Measurements from ENCODE around the gene SRPK1.
"Not testable (repeated sequence)": the region's sequence is repeated elsewhere in the genome, so short reads cannot be mapped to it uniquely, and the experiment has no call there.

Gene SRPK1

DNA sequence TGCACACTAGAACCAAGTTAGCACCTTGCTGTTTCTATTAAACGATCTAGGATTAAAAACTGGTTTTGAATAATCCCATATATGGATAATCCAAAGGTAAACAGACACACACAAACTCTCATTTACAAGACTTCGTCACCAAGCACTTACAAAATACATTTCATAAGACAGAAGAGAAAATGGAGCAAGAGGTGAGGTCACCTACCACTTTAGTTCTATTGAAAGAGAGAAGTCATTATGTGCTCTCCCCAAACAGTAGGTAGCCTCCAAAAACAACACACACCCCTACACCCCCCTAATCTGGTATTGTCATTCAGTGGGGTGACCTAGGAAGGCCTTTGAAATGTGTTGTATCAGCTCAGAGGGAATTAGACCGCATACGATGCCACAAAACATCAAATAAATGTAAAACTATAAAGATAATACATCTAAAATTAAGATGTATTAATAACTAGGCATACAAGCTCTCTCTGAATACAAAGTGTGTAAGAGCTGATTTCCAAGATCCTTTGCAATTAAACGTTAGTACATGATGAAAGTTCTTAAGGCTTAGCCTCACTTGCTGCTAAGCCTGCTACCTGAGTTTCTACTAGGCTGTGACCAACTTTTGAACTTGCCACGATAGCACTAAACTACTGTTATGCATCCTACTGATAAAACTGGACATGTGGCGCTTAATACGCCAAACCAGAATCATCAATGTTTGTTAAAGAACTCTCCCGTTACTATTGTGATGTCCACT lies 1.6 kb downstream of the SRPK1 start:
- Histone ChIP-seq H3K27ac (ENCODE audit: low read depth, low read length) (no peak overlapping the region), H3K14ac (ENCODE audit: low read length) (no peak overlapping the region), H4K12ac (ENCODE audit: low read depth, low read length) (no peak overlapping the region), H2AFZ (ENCODE audit: insufficient read depth, low read length, poor library complexity) (no peak overlapping the region), H3K9me3 (ENCODE audit: insufficient read depth, low read depth, low read length) (no peaks in the 10 kb centered on the region), H4K8ac (ENCODE audit: low read depth, low read length) (no peak overlapping the region), H2BK12ac (ENCODE audit: low read length) (no peak overlapping the region), H3K4ac (ENCODE audit: low read depth, low read length) (peak overlapping the region; percentile 68), H3K9ac (ENCODE audit: low read length) (no peak overlapping the region), H3K4me1 (ENCODE audit: control insufficient read depth in 1 of 2, insufficient read depth in 2 of 2, low read length in 2 of 2) (no peaks in the 10 kb centered on the region), H4K91ac (ENCODE audit: low read depth, low read length) (no peak overlapping the region), H3K79me1 (ENCODE audit: low read length) (peaks cover 3% of the 10 kb centered on the region), H3K4me3 (ENCODE audit: low read depth, low read length) (peak overlapping the region; percentile 79), H3K23ac (ENCODE audit: low read length) (no peak overlapping the region), H2BK5ac (ENCODE audit: low read depth, low read length, poor library complexity) (no peak overlapping the region), H3K27me3 (ENCODE audit: insufficient read depth, low read length) (no peaks in the 10 kb centered on the region), H3K36me3 (ENCODE audit: control insufficient read depth in 1 of 2, insufficient read depth in 2 of 2, low read length in 2 of 2) (peaks cover 7 to 9% of the 10 kb centered on the region in 2 experiments), H3K79me2 (ENCODE audit: control insufficient read depth, insufficient read depth, low read length, poor library complexity) (peaks cover 10% of the 10 kb centered on the region), H3K18ac (ENCODE audit: low read length) (no peak overlapping the region), H2AK5ac (ENCODE audit: low read length) (no peak overlapping the region), H3K4me2 (ENCODE audit: low read length) (peak overlapping the region; percentile 67), H2BK120ac (ENCODE audit: insufficient read depth, low read length, poor library complexity) (no peak overlapping the region)
- WGBS (ENCODE audit: extremely low coverage, insufficient coverage, insufficient read length): no CpG with 5 or more reads among the region's 9 CpGs
- DNase-seq: peak in 1 of 2 donors; percentile 48

DNA sequence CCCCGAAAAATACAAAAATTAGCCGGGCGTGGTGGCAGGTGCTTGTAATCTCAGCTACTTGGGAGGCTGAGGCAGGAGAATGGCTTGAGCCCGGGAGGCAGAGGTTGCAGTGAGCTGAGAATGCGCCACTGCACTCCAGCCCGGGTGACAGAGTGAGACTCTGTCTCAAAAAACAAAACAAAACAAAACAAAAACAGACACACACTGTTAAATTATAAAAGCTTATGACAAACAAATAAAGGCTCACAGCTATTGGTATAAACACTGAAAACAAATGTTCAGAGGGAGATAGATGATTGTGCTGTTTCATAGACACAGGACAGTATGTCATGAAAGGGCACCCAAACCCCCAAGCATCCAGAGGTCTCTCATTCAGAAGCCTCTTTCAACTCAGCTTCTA lies 4.0 kb downstream of the SRPK1 start:
- not testable (repeated sequence) for H2BK120ac ChIP-seq (ENCODE audit: insufficient read depth, low read length, poor library complexity); H2BK5ac ChIP-seq (ENCODE audit: low read depth, low read length, poor library complexity); H3K4me2 ChIP-seq (ENCODE audit: low read length); H3K4me3 ChIP-seq (ENCODE audit: low read depth, low read length); H2BK12ac ChIP-seq (ENCODE audit: low read length); DNase-seq; H4K91ac ChIP-seq (ENCODE audit: low read depth, low read length); H3K14ac ChIP-seq (ENCODE audit: low read length); H3K27ac ChIP-seq (ENCODE audit: low read depth, low read length); H4K12ac ChIP-seq (ENCODE audit: low read depth, low read length); H3K79me1 ChIP-seq (ENCODE audit: low read length); H3K4me1 ChIP-seq (ENCODE audit: control insufficient read depth in 1 of 2, insufficient read depth in 2 of 2, low read length in 2 of 2); H2AFZ ChIP-seq (ENCODE audit: insufficient read depth, low read length, poor library complexity); H3K27me3 ChIP-seq (ENCODE audit: insufficient read depth, low read length); H3K9ac ChIP-seq (ENCODE audit: low read length); H3K9me3 ChIP-seq (ENCODE audit: insufficient read depth, low read depth, low read length); H2AK5ac ChIP-seq (ENCODE audit: low read length); H3K23ac ChIP-seq (ENCODE audit: low read length); H3K18ac ChIP-seq (ENCODE audit: low read length); H4K8ac ChIP-seq (ENCODE audit: low read depth, low read length)
- Histone ChIP-seq H3K36me3 (ENCODE audit: control insufficient read depth in 1 of 2, insufficient read depth in 2 of 2, low read length in 2 of 2) (peaks cover 12 to 15% of the 10 kb centered on the region in 2 experiments), H3K79me2 (ENCODE audit: control insufficient read depth, insufficient read depth, low read length, poor library complexity) (peaks cover 13% of the 10 kb centered on the region), H3K4ac (ENCODE audit: low read depth, low read length) (peak overlapping the region; percentile 6)
- no CpG with 5 or more reads among the region's 6 CpGs for WGBS (ENCODE audit: extremely low coverage, insufficient coverage, insufficient read length)

- H3K79me2 ChIP-seq (ENCODE audit: control insufficient read depth, insufficient read depth, low read length, poor library complexity): peaks cover 14% of the 10 kb centered on the region
- H3K27ac ChIP-seq (ENCODE audit: low read depth, low read length): no peak overlapping the region
- H4K12ac ChIP-seq (ENCODE audit: low read depth, low read length): no peak overlapping the region
- no peak overlapping the region for H4K8ac ChIP-seq (ENCODE audit: low read depth, low read length)
- no peak overlapping the region for H3K14ac ChIP-seq (ENCODE audit: low read length)
- WGBS (ENCODE audit: extremely low coverage, insufficient coverage, insufficient read length): no CpG with 5 or more reads among the region's 3 CpGs
- H2BK120ac ChIP-seq (ENCODE audit: insufficient read depth, low read length, poor library complexity): no peak overlapping the region
- no peak overlapping the region for H3K4me2 ChIP-seq (ENCODE audit: low read length)
- H4K91ac ChIP-seq (ENCODE audit: low read depth, low read length): no peak overlapping the region
- peaks cover 3% of the 10 kb centered on the region for H3K79me1 ChIP-seq (ENCODE audit: low read length)
- no peak overlapping the region for H3K23ac ChIP-seq (ENCODE audit: low read length)
- no peaks in the 10 kb centered on the region for H3K9me3 ChIP-seq (ENCODE audit: insufficient read depth, low read depth, low read length)
- H2BK5ac ChIP-seq (ENCODE audit: low read depth, low read length, poor library complexity): no peak overlapping the region
- H3K27me3 ChIP-seq (ENCODE audit: insufficient read depth, low read length): no peaks in the 10 kb centered on the region
- H2AK5ac ChIP-seq (ENCODE audit: low read length): no peak overlapping the region
- no peak overlapping the region for H3K4me3 ChIP-seq (ENCODE audit: low read depth, low read length)
- H2BK12ac ChIP-seq (ENCODE audit: low read length): no peak overlapping the region
- H3K4ac ChIP-seq (ENCODE audit: low read depth, low read length): no peak overlapping the region
- H3K36me3 ChIP-seq (ENCODE audit: control insufficient read depth in 1 of 2, insufficient read depth in 2 of 2, low read length in 2 of 2): peaks cover 18 to 19% of the 10 kb centered on the region in 2 experiments
- no peak for DNase-seq
- no peaks in the 10 kb centered on the region for H3K4me1 ChIP-seq (ENCODE audit: control insufficient read depth in 1 of 2, insufficient read depth in 2 of 2, low read length in 2 of 2)
- no peak overlapping the region for H3K18ac ChIP-seq (ENCODE audit: low read length)
- H3K9ac ChIP-seq (ENCODE audit: low read length): no peak overlapping the region
- no peak overlapping the region for H2AFZ ChIP-seq (ENCODE audit: insufficient read depth, low read length, poor library complexity)
These were observed 4.8 kb downstream of the SRPK1 start for GRCh38 chr6:35916056-35916455.

DNA sequence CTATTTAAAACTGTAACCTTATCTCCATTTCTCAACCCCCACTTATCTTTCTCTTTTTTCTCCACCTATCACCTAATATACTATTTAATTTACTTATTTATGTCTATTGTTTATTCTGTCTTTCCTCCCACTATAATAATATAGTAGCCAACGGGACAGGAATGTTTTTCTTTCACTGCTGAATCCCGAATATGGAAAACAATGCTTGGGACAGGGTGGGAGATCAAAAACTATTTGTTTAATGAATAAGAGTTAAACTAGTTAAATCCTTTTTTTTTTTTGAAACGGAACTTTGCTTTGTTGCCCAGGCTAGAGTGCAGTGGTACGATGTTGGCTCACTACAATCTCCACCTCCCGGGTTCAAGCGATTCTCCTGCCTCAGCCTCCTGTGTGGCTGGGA lies 6.4 kb downstream of the SRPK1 start:
- Histone ChIP-seq H2BK5ac (ENCODE audit: low read depth, low read length, poor library complexity) (no peak overlapping the region), H4K8ac (ENCODE audit: low read depth, low read length) (no peak overlapping the region), H3K9me3 (ENCODE audit: insufficient read depth, low read depth, low read length) (peaks cover 2% of the 10 kb centered on the region), H2BK12ac (ENCODE audit: low read length) (no peak overlapping the region), H3K4me2 (ENCODE audit: low read length) (no peak overlapping the region), H3K4me3 (ENCODE audit: low read depth, low read length) (no peak overlapping the region), H3K4me1 (ENCODE audit: control insufficient read depth in 1 of 2, insufficient read depth in 2 of 2, low read length in 2 of 2) (no peaks in the 10 kb centered on the region), H3K18ac (ENCODE audit: low read length) (no peak overlapping the region), H3K36me3 (ENCODE audit: control insufficient read depth in 1 of 2, insufficient read depth in 2 of 2, low read length in 2 of 2) (peaks cover 22 to 28% of the 10 kb centered on the region in 2 experiments), H3K79me1 (ENCODE audit: low read length) (no peaks in the 10 kb centered on the region), H3K27ac (ENCODE audit: low read depth, low read length) (no peak overlapping the region), H3K79me2 (ENCODE audit: control insufficient read depth, insufficient read depth, low read length, poor library complexity) (peaks cover 7% of the 10 kb centered on the region), H2AFZ (ENCODE audit: insufficient read depth, low read length, poor library complexity) (no peak overlapping the region), H3K14ac (ENCODE audit: low read length) (no peak overlapping the region), H3K9ac (ENCODE audit: low read length) (no peak overlapping the region), H3K23ac (ENCODE audit: low read length) (no peak overlapping the region), H3K4ac (ENCODE audit: low read depth, low read length) (no peak overlapping the region), H4K12ac (ENCODE audit: low read depth, low read length) (no peak overlapping the region), H3K27me3 (ENCODE audit: insufficient read depth, low read length) (no peaks in the 10 kb centered on the region), H2BK120ac (ENCODE audit: insufficient read depth, low read length, poor library complexity) (no peak overlapping the region), H4K91ac (ENCODE audit: low read depth, low read length) (no peak overlapping the region), H2AK5ac (ENCODE audit: low read length) (no peak overlapping the region)
- WGBS (ENCODE audit: extremely low coverage, insufficient coverage, insufficient read length): no CpG with 5 or more reads among the region's 6 CpGs
- DNase-seq: no peak

Data from trophoblast cell (in vitro differentiated cells and primary cell).